Measurements from ENCODE around the gene NECTIN2. TPM values are rescaled to one million over a fixed set of nuclear protein-coding genes. Genes with fewer than 3 reads are reported as not detected.
"Not testable (repeated sequence)": the region's sequence is repeated elsewhere in the genome, so short reads cannot be mapped to it uniquely, and the experiment has no call there.

The NECTIN2 gene
- total and polyA plus RNA-seq, 8 donors: 1.8 to 160 (median 73.8) TPM

- WGBS, 5 donors: 31 to 67% (median 50%) methylated on average over 5 to 6 of the region's 6 CpGs
- Histone ChIP-seq H3K36me3 (no peaks in the 10 kb centered on the region), H3K9me3 (no peaks in the 10 kb centered on the region), H3K27ac (no peak overlapping the region), H3K4me1 (peaks cover 12 to 35% (median 20%) of the 10 kb centered on the region in 4 donors), H3K27me3 (peaks cover 0 to 32% (median 0%) of the 10 kb centered on the region in 3 donors), H3K4me3 (no peak overlapping the region)
- peak in 1 of 2 donors; percentile 59 for DNase-seq
- intact Hi-C loops (cut with DNase I; ENCODE audit: low total_unique reads): no loop called here
- no peak for TF ChIP-seq EP300 (IDR thresholded peaks at IDR 0.05)
- TF ChIP-seq POLR2A (IDR thresholded peaks at IDR 0.05): no peak
- no peak for TF ChIP-seq POLR2AphosphoS5 (IDR thresholded peaks at IDR 0.05)
- no peak for TF ChIP-seq CTCF (IDR thresholded peaks at IDR 0.05)
Observed at GRCh38 chr19:44912854-44913253, 66.8 kb downstream of the NECTIN2 start.

GRCh38 chr19:44913512-44914432 is 67.7 kb downstream of the NECTIN2 start:
- 40 to 48% (median 45%) methylated on average over 22 to 23 of the region's 23 CpGs for WGBS, 5 donors
- intact Hi-C loops (cut with DNase I; ENCODE audit: low total_unique reads); H3K36me3 ChIP-seq; H3K9me3 ChIP-seq: not testable (repeated sequence)
- Histone ChIP-seq H3K4me1 (peaks cover 12 to 35% (median 20%) of the 10 kb centered on the region in 4 donors), H3K27ac (peak overlapping the region in 2 of 5 donors; percentile 32 to 61), H3K27me3 (peaks cover 0 to 28% (median 0%) of the 10 kb centered on the region in 3 donors), H3K4me3 (peak overlapping the region; percentile 46 to 52 (median 49))
- DNase-seq: peak in 1 of 2 donors; percentile 22

GRCh38 chr19:44914433-44915206 is 68.5 kb downstream of the NECTIN2 start, which contains the start of gene APOC1:
Gene APOC1, plus strand, starts transcription at chr19:44914608. Its CDS starts 284 bp downstream, at chr19:44914892.
- peak within 1 kb of the TSS in 4 of 5 donors; percentile 56 to 61 (median 58) for H3K27ac ChIP-seq
- H3K36me3 ChIP-seq; H3K9me3 ChIP-seq; intact Hi-C loops (cut with DNase I; ENCODE audit: low total_unique reads): not testable (repeated sequence)
- peaks cover 0 to 28% (median 0%) of the 10 kb centered on the region in 3 donors for H3K27me3 ChIP-seq
- peak within 1 kb of the TSS; percentile 46 to 52 (median 49) for H3K4me3 ChIP-seq
- WGBS, 5 donors: 3 to 9% (median 5%) methylated on average over 24 to 28 of the region's 28 CpGs
- peaks cover 12 to 35% (median 20%) of the 10 kb centered on the region in 4 donors for H3K4me1 ChIP-seq
- peak; percentile 86 to 96 for DNase-seq

- Histone ChIP-seq H3K27me3 (peaks cover 0 to 4% (median 0%) of the 10 kb centered on the region in 3 donors), H3K27ac (peak overlapping the region in 4 of 5 donors; percentile 44 to 72 (median 62)), H3K9me3 (no peaks in the 10 kb centered on the region), H3K4me3 (no peak overlapping the region), H3K36me3 (no peaks in the 10 kb centered on the region), H3K4me1 (peaks cover 5 to 37% (median 15%) of the 10 kb centered on the region in 4 donors)
- intact Hi-C loops (cut with DNase I; ENCODE audit: low total_unique reads): no loop called here
- no peak for DNase-seq
- WGBS, 5 donors: 52 to 64% (median 56%) methylated on average over 8 of the region's 8 CpGs
- TF ChIP-seq CTCF (IDR thresholded peaks at IDR 0.05) (no peak), EP300 (IDR thresholded peaks at IDR 0.05) (no peak), POLR2A (IDR thresholded peaks at IDR 0.05) (no peak)
Observed at GRCh38 chr19:44924243-44924725, 78.2 kb downstream of the NECTIN2 start.

Data from stomach (tissue), 9 donors.